IPS-18c (cell line): Measurements from ENCODE around the gene DGCR6L.
"Not testable (repeated sequence)": the region's sequence is repeated elsewhere in the genome, so short reads cannot be mapped to it uniquely, and the experiment has no call there.

Experiments used
- H3K4me3 ChIP-seq: 2 replicates; pipeline ENCODE4 v1.7.0; 2013; ENCODE audit warnings: low read depth, mild to moderate bottlenecking, low read length, moderate library complexity; ENCODE audit not compliant: insufficient read depth
- H3K9me3 ChIP-seq: one replicate; pipeline ENCODE4 v1.6.1; 2013; ENCODE audit warnings: mild to moderate bottlenecking, low read length, moderate library complexity; ENCODE audit not compliant: control insufficient read depth, insufficient read depth

The DGCR6L gene

GRCh38 chr22:20314206-20314605 is 5.7 kb downstream of the DGCR6L start:
- not testable (repeated sequence) for H3K4me3 ChIP-seq, H3K9me3 ChIP-seq

- not testable (repeated sequence) for H3K9me3 ChIP-seq, H3K4me3 ChIP-seq
Measured at GRCh38 chr22:20313306-20314077, 6.4 kb downstream of the DGCR6L start.

- Histone ChIP-seq H3K9me3 (no peaks in the 10 kb centered on the region), H3K4me3 (no peak overlapping the region)
Measured at GRCh38 chr22:20312396-20313191, 7.3 kb downstream of the DGCR6L start.

- H3K4me3 ChIP-seq, H3K9me3 ChIP-seq: not testable (repeated sequence)
Measured at GRCh38 chr22:20311249-20312062, 8.4 kb downstream of the DGCR6L start.

GRCh38 chr22:20310773-20311172 is 9.1 kb downstream of the DGCR6L start:
- H3K4me3 ChIP-seq, H3K9me3 ChIP-seq: not testable (repeated sequence)

- not testable (repeated sequence) for H3K9me3 ChIP-seq, H3K4me3 ChIP-seq
Measured at GRCh38 chr22:20310180-20310579, 9.7 kb downstream of the DGCR6L start.

GRCh38 chr22:20308806-20309650 is 10.8 kb downstream of the DGCR6L start:
- H3K9me3 ChIP-seq, H3K4me3 ChIP-seq: not testable (repeated sequence)

- H3K9me3 ChIP-seq, H3K4me3 ChIP-seq: not testable (repeated sequence)
Measured at GRCh38 chr22:20307448-20308447, 12.1 kb downstream of the DGCR6L start.

- H3K9me3 ChIP-seq, H3K4me3 ChIP-seq: not testable (repeated sequence)
Measured at GRCh38 chr22:20306646-20307447, 13.0 kb downstream of the DGCR6L start.

- no peak overlapping the region for H3K4me3 ChIP-seq
- H3K9me3 ChIP-seq: no peaks in the 10 kb centered on the region
Measured at GRCh38 chr22:20305894-20306645, 13.8 kb downstream of the DGCR6L start.

- not testable (repeated sequence) for H3K9me3 ChIP-seq, H3K4me3 ChIP-seq
Measured at GRCh38 chr22:20305230-20305893, 14.5 kb downstream of the DGCR6L start.

GRCh38 chr22:20304646-20305045 is 15.2 kb downstream of the DGCR6L start:
- Histone ChIP-seq H3K9me3 (no peaks in the 10 kb centered on the region), H3K4me3 (no peak overlapping the region)

GRCh38 chr22:20303229-20303534 is 16.7 kb downstream of the DGCR6L start:
- H3K9me3 ChIP-seq, H3K4me3 ChIP-seq: not testable (repeated sequence)

GRCh38 chr22:20302438-20303228 is 17.2 kb downstream of the DGCR6L start:
- Histone ChIP-seq H3K4me3 (no peak overlapping the region), H3K9me3 (no peaks in the 10 kb centered on the region)
